Esophagus squamous epithelium (tissue), 5 donors: ENCODE results near the gene PAX3. TPM values are rescaled to one million over a fixed set of nuclear protein-coding genes. Genes with fewer than 3 reads are reported as not detected.

Experiments
- DNase-seq: peaks from one replicate; lab custom pipeline; 2025; lab: John Stamatoyannopoulos, UW
- H3K27ac ChIP-seq, 4 donors: fragments of 200-600 bp; sonication (generic); one replicate each; pipeline ENCODE4 v1.5.1; 2016 to 2019; ENCODE audit warnings: mild to moderate bottlenecking in 1 of 4
- H3K27me3 ChIP-seq, 4 donors: fragments of 200-600 bp; sonication (generic); 1 replicate in 3 of 4; 2 replicates in 1 of 4; pipeline versions ENCODE4 v1.5.1 to v1.6.0; 2017 to 2021; ENCODE audit warnings: antibody characterized with exemption in 1 of 4
- H3K36me3 ChIP-seq, 3 donors: fragments of 200-600 bp; sonication (generic); one replicate each; pipeline ENCODE4 v1.5.1; 2016 to 2019
- H3K4me1 ChIP-seq, 3 donors: fragments of 200-600 bp; sonication (generic); one replicate each; pipeline ENCODE4 v1.5.1; 2017 to 2019
- H3K4me3 ChIP-seq, 4 donors: fragments of 200-600 bp; sonication (generic); 1 replicate in 3 of 4; 2 replicates in 1 of 4; pipeline ENCODE4 v1.5.1; 2016 to 2019; ENCODE audit warnings: mild to moderate bottlenecking in 2 of 4, moderate library complexity in 1 of 4
- H3K9me3 ChIP-seq, 3 donors: fragments of 200-600 bp; sonication (generic); one replicate each; pipeline ENCODE4 v1.5.1; 2016 to 2019
- POLR2A ChIP-seq, 4 donors: fragments of 450-650 bp; IDR thresholded peaks; one replicate each; pipeline ENCODE4 v1.6.1; 2017; ENCODE audit warnings: antibody characterized with exemption in 4 of 4, mild to moderate bottlenecking in 4 of 4, moderate library complexity in 3 of 4
- WGBS, 2 donors: methylation state at CpG; one replicate each; pipeline ENCODE4 v1.1.5; 2018; 5-methylcytosine and 5-hydroxymethylcytosine counted together
- intact Hi-C: fragments of 100-400 bp; cut with DNase I; formaldehyde crosslinking; loops from one replicate; pipeline ENCODE4 v1.15.0; 2022
- total RNA-seq, 4 donors: library from RNA; depleted of rRNA; stranded (reverse); fragments of >200 nt; gene quantifications; one replicate each; pipeline ENCODE4 v1.1.0, GENCODE V29; 2016
- TF ChIP-seq, protein P1 (sequence below), 6 experiments: fragments of 450-650 bp in 4 of 6; fragments of 200-600 bp in 2 of 6; sonication (generic) in 2 of 6; IDR thresholded peaks; one replicate each; pipeline ENCODE4 v1.5.1; 2016 to 2019; ENCODE audit warnings: antibody characterized with exemption in 6 of 6, mild to moderate bottlenecking in 4 of 6, moderate library complexity in 4 of 6
- donor health status: DM: yes; HTN: yes; CAD: no.

PAX3 gene
- total RNA-seq, 4 donors from 2014 or later: not detected

DNA sequence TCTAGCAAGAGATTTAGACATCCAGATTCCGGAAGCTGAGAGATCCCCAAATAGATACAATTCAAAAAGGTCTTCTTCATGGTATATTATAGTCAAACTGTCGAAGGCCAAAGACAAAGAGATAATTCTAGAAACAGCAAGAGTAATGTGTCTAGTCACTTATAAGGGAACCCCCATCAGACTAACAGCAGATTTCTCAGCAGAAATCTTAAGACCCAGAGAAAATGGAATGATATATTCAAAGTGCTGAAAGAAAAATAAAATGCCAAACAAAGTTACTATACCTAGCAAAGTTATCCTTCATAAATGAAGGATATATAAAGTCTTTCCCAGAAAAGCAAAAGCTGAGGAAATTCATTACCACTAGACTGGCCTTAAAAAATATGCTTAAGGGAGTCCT is 36.1 kb upstream of the PAX3 start:
- Histone ChIP-seq H3K9me3 (peaks cover 0 to 11% (median 0%) of the 10 kb centered on the region in 3 donors), H3K4me1 (no peaks in the 10 kb centered on the region), H3K27me3 (peaks cover 0 to 1% (median 0%) of the 10 kb centered on the region in 4 donors), H3K27ac (no peak overlapping the region), H3K36me3 (no peaks in the 10 kb centered on the region), H3K4me3 (no peak overlapping the region)
- intact Hi-C loops: no loop called here
- WGBS, 2 donors: 89 to 98% methylated on average over 2 of the region's 2 CpGs
- no peak for TF ChIP-seq POLR2A (IDR thresholded peaks at IDR 0.05)
- TF ChIP-seq, protein P1, sequence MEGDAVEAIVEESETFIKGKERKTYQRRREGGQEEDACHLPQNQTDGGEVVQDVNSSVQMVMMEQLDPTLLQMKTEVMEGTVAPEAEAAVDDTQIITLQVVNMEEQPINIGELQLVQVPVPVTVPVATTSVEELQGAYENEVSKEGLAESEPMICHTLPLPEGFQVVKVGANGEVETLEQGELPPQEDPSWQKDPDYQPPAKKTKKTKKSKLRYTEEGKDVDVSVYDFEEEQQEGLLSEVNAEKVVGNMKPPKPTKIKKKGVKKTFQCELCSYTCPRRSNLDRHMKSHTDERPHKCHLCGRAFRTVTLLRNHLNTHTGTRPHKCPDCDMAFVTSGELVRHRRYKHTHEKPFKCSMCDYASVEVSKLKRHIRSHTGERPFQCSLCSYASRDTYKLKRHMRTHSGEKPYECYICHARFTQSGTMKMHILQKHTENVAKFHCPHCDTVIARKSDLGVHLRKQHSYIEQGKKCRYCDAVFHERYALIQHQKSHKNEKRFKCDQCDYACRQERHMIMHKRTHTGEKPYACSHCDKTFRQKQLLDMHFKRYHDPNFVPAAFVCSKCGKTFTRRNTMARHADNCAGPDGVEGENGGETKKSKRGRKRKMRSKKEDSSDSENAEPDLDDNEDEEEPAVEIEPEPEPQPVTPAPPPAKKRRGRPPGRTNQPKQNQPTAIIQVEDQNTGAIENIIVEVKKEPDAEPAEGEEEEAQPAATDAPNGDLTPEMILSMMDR (IDR thresholded peaks at IDR 0.05): no peak
- DNase-seq: no peak

DNA sequence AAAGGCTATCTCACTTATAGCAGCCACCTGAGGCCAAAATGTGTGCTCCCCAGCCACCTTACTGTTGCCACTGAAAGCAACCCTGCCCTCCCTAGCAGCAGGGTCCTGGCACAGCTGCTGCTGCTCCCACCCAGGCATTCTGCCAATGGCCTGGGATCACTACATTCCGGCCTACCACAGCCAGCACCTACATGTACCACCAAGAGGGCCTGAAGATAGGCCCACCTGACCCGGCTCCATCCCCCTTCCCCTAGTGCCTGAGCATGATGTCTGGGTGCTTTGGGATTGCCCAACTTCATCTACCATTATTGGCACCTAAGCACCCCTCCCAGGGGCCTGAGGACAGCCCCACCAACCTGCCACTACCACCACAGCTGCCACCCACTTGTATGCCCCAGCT is 34.6 kb upstream of the PAX3 start:
- Histone ChIP-seq H3K4me3 (no peak overlapping the region), H3K27ac (no peak overlapping the region), H3K9me3 (peaks cover 0 to 17% (median 0%) of the 10 kb centered on the region in 3 donors), H3K27me3 (peaks cover 0 to 6% (median 0%) of the 10 kb centered on the region in 4 donors), H3K4me1 (no peaks in the 10 kb centered on the region), H3K36me3 (no peaks in the 10 kb centered on the region)
- WGBS, 2 donors: 100% methylated on average over 1 of the region's 2 CpGs; no CpG with 5 or more reads in 1 of the 2 donors
- TF ChIP-seq POLR2A (IDR thresholded peaks at IDR 0.05): no peak
- TF ChIP-seq, protein P1 (IDR thresholded peaks at IDR 0.05): no peak
- intact Hi-C loops: no loop called here
- no peak for DNase-seq

DNA sequence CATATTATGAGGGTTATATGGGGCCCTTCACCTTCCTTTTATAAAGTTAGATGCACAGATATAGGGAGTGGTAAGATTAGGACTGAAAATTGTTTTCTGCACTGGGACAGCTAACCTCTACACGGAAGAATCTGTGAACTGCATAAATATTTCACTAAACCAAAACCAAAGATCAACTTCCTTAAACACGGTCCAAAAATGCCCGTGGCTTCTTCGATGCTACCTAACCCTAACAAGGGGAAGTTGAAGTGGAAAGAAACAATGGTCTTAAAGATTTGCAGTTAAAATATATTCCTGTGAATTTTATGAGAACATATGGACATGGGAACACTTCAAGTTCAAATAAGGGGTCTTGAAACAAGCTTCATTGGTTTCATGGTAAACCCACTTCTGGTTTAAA is 33.3 kb upstream of the PAX3 start:
- no peak for DNase-seq
- peaks cover 0 to 17% (median 0%) of the 10 kb centered on the region in 3 donors for H3K9me3 ChIP-seq
- no peaks in the 10 kb centered on the region for H3K4me1 ChIP-seq
- H3K27me3 ChIP-seq: peaks cover 0 to 6% (median 0%) of the 10 kb centered on the region in 4 donors
- TF ChIP-seq, protein P1 (IDR thresholded peaks at IDR 0.05): no peak
- TF ChIP-seq POLR2A (IDR thresholded peaks at IDR 0.05): no peak
- intact Hi-C loops: no loop called here
- no peak overlapping the region for H3K4me3 ChIP-seq
- 50 to 57% methylated on average over 4 of the region's 4 CpGs for WGBS, 2 donors
- H3K27ac ChIP-seq: no peak overlapping the region
- no peaks in the 10 kb centered on the region for H3K36me3 ChIP-seq

DNA sequence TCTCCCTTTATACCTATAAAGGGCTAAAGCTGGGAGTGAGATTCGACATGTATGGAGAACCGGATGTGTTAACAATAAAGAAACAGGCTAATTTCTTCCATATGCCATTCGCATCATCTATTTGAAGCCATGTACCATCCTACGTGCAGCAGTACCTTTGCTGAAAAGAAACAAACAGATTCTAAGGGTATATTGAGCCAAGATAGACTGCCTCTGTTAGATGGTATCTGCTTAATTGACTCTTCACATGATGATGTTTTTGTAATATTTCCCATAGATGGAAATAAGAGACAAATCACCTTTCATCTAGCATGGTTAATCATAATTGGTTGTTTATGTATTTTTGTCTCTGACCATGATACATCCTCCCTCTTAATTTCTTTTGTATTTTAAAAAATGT is 32.1 kb upstream of the PAX3 start:
- Histone ChIP-seq H3K27me3 (peaks cover 0 to 11% (median 0%) of the 10 kb centered on the region in 4 donors), H3K36me3 (no peaks in the 10 kb centered on the region), H3K4me3 (no peak overlapping the region), H3K27ac (no peak overlapping the region), H3K4me1 (no peaks in the 10 kb centered on the region), H3K9me3 (peaks cover 0 to 17% (median 0%) of the 10 kb centered on the region in 3 donors)
- no peak for DNase-seq
- 72 to 78% methylated on average over 4 of the region's 4 CpGs for WGBS, 2 donors
- intact Hi-C loops: no loop called here
- no peak for TF ChIP-seq POLR2A (IDR thresholded peaks at IDR 0.05)
- TF ChIP-seq, protein P1 (IDR thresholded peaks at IDR 0.05): no peak

DNA sequence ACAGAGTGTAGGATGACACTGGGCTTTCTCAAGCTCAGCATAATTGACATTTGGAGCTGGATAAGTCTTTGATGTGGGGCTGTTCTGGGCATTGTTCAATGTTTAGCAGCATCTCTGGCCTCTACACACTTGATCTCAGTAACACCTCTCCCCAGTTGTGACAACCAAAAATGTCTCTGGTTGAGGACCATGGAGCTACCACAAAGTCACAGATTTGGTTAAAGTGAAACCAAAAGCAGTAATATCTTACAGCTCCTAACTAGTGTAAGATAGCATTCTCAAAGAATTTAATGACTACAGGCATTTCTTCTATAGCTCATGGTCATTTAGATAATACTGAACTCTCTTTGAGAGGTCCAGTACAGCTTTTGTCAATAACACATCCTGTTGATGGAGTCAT is 23.4 kb upstream of the PAX3 start:
- intact Hi-C loops: loop anchor here (5.0 kb wide), 1 partner anchor 100 kb away; the partner anchor contains the start of gene SGPP2
- TF ChIP-seq, protein P1 (IDR thresholded peaks at IDR 0.05): no peak
- no peak for TF ChIP-seq POLR2A (IDR thresholded peaks at IDR 0.05)
- no peak overlapping the region for H3K27ac ChIP-seq
- H3K4me3 ChIP-seq: no peak overlapping the region
- peaks cover 0 to 81% (median 2%) of the 10 kb centered on the region in 4 donors for H3K27me3 ChIP-seq
- H3K36me3 ChIP-seq: no peaks in the 10 kb centered on the region
- no peaks in the 10 kb centered on the region for H3K9me3 ChIP-seq
- DNase-seq: no peak
- peaks cover 13 to 30% (median 19%) of the 10 kb centered on the region in 3 donors for H3K4me1 ChIP-seq
